Caco-2 (cell line): ENCODE measurements around the gene TNP2. TPM values are rescaled to one million over a fixed set of nuclear protein-coding genes. Genes with fewer than 3 reads are reported as not detected.

Experiments used
- BruUV-seq: library from RNA; stranded (reverse); fragments of 400-500 nt; replicated peaks from 2 replicates; lab custom pipeline; 2021; lab: Mats Ljungman, UMichigan
- CTCF ChIA-PET: fragments of 300-600 bp; sonication (Branson Sonifier 250); formaldehyde crosslinking; loops from one replicate; lab custom pipeline; 2022; ENCODE audit warnings: antibody characterized with exemption; lab: Charles Lee
- POLR2A ChIA-PET: fragments of 300-600 bp; sonication (Branson Sonifier 250); formaldehyde crosslinking; loops from one replicate; lab custom pipeline; 2022; ENCODE audit warnings: antibody characterized with exemption; lab: Charles Lee
- DNase-seq, 2 experiments: peaks; one replicate each; pipeline versions ENCODE4 v3.0.0 to v3.0.0-alpha.2; 2020 to 2022
- H3K27me3 ChIP-seq: replicated peaks from 2 replicates; pipeline ENCODE4 v1.6.0; 2011; ENCODE audit warnings: low read length; ENCODE audit not compliant: control insufficient read depth, insufficient read depth
- H3K36me3 ChIP-seq: 2 replicates; pipeline ENCODE4 v1.5.1; 2011; ENCODE audit warnings: low read length; ENCODE audit not compliant: control insufficient read depth, insufficient read depth
- H3K4me1 ChIP-seq: fragments of 250-450 bp; sonication (Bioruptor Pico); 2 replicates; pipeline ENCODE4 v1.5.1; 2020; ENCODE audit warnings: mild to moderate bottlenecking
- H3K4me3 ChIP-seq: 2 replicates; pipeline ENCODE4 v1.5.1; 2011; ENCODE audit warnings: low read depth, mild to moderate bottlenecking, control low read depth, low read length
- H3K9me3 ChIP-seq: fragments of 250-450 bp; sonication (Bioruptor Pico); 2 replicates; pipeline ENCODE4 v1.5.1; 2020; ENCODE audit warnings: mild to moderate bottlenecking, moderate library complexity
- H3K27ac Mint-ChIP-seq: one replicate; pipeline ENCODE4 v1.8.0; 2022; ENCODE audit warnings: mixed read lengths; ENCODE audit not compliant: unreplicated experiment
- H3K27me3 Mint-ChIP-seq: one replicate; pipeline ENCODE4 v1.8.0; 2022; ENCODE audit warnings: mixed read lengths; ENCODE audit not compliant: insufficient read depth, unreplicated experiment
- H3K36me3 Mint-ChIP-seq: one replicate; pipeline ENCODE4 v1.8.0; 2022; ENCODE audit warnings: mild to moderate bottlenecking, mixed read lengths; ENCODE audit not compliant: insufficient read depth, unreplicated experiment
- H3K4me1 Mint-ChIP-seq: one replicate; pipeline ENCODE4 v1.8.0; 2022; ENCODE audit warnings: low read depth, mixed read lengths; ENCODE audit not compliant: unreplicated experiment
- H3K4me3 Mint-ChIP-seq: one replicate; pipeline ENCODE4 v1.8.0; 2022; ENCODE audit warnings: mild to moderate bottlenecking, moderate library complexity, mixed read lengths; ENCODE audit not compliant: unreplicated experiment
- H3K9me3 Mint-ChIP-seq: one replicate; pipeline ENCODE4 v1.8.0; 2022; ENCODE audit warnings: mixed read lengths; ENCODE audit not compliant: unreplicated experiment
- CTCF ChIP-seq, 2 experiments: fragments of 200-600 bp in 1 of 2; IDR thresholded peaks; 1 replicate in 1 of 2; 2 replicates in 1 of 2; pipeline versions ENCODE4 v1.5.1 to v1.8.0; 2011 to 2022; ENCODE audit warnings: antibody characterized with exemption in 1 of 2, control low read depth in 1 of 2, inconsistent platforms in 1 of 2, low read depth in 1 of 2, low read length in 1 of 2, mild to moderate bottlenecking in 1 of 2, moderate library complexity in 1 of 2; ENCODE audit not compliant: insufficient read depth in 1 of 2, severe bottlenecking in 1 of 2, unreplicated experiment in 1 of 2
- intact Hi-C: fragments of 100-400 bp; cut with micrococcal nuclease; formaldehyde crosslinking; loops from one replicate; pipeline ENCODE4 v1.10.0; 2022; ENCODE audit not compliant: unreplicated experiment
- total RNA-seq: library from RNA; stranded (reverse); gene quantifications from 2 replicates; pipeline ENCODE4 v1.2.3, GENCODE V29; 2022

TNP2 gene
- total RNA-seq, 1 experiment from 2014 or later, result not detected

GRCh38 chr16:11297492-11298142 lies 28.5 kb upstream of the TNP2 start:
- ChIA-PET CTCF (no interaction called here), POLR2A (interaction anchor here (0.6 kb wide), 1 partner anchor 686 kb away, joined by 3 read pairs; no protein-coding TSS in a partner anchor)
- Mint-ChIP-seq H3K4me3 (no peak overlapping the region), H3K27ac (no peak overlapping the region), H3K36me3 (no peaks in the 10 kb centered on the region), H3K4me1 (no peaks in the 10 kb centered on the region), H3K27me3 (no peaks in the 10 kb centered on the region), H3K9me3 (no peaks in the 10 kb centered on the region)
- Histone ChIP-seq H3K4me1 (peaks cover 13% of the 10 kb centered on the region), H3K4me3 (no peak overlapping the region), H3K27me3 (no peaks in the 10 kb centered on the region), H3K9me3 (no peaks in the 10 kb centered on the region), H3K36me3 (no peaks in the 10 kb centered on the region)
- intact Hi-C loops, result no loop called here
- no peak for DNase-seq
- no TSS peak for BruUV-seq
- TF ChIP-seq CTCF (IDR thresholded peaks at IDR 0.05; ENCODE audit: insufficient read depth in 1 of 2, low read depth in 1 of 2, low read length in 1 of 2, severe bottlenecking in 1 of 2, unreplicated experiment in 1 of 2), result no peak

- ChIA-PET POLR2A (interaction anchor here (0.6 kb wide), 1 partner anchor 686 kb away, joined by 3 read pairs; no protein-coding TSS in a partner anchor), CTCF (interaction anchor here (1.0 kb wide), 1 partner anchor 42 kb away, joined by 6 read pairs; the partner anchor contains the start of gene SOCS1)
- no TSS peak for BruUV-seq
- Histone ChIP-seq H3K4me3 (no peak overlapping the region), H3K4me1 (peaks cover 13% of the 10 kb centered on the region), H3K36me3 (no peaks in the 10 kb centered on the region), H3K27me3 (no peaks in the 10 kb centered on the region), H3K9me3 (no peaks in the 10 kb centered on the region)
- intact Hi-C loops, result no loop called here
- H3K36me3 Mint-ChIP-seq, result no peaks in the 10 kb centered on the region
- no peak overlapping the region for H3K4me3 Mint-ChIP-seq
- DNase-seq, result no peak
- H3K27me3 Mint-ChIP-seq, result no peaks in the 10 kb centered on the region
- H3K4me1 Mint-ChIP-seq, result peaks cover under 1% of the 10 kb centered on the region
- no peak overlapping the region for H3K27ac Mint-ChIP-seq
- H3K9me3 Mint-ChIP-seq, result no peaks in the 10 kb centered on the region
- no peak for TF ChIP-seq CTCF (IDR thresholded peaks at IDR 0.05; ENCODE audit: insufficient read depth in 1 of 2, low read depth in 1 of 2, low read length in 1 of 2, severe bottlenecking in 1 of 2, unreplicated experiment in 1 of 2)
Measured at GRCh38 chr16:11296706-11297491, 27.8 kb upstream of the TNP2 start.

DNA sequence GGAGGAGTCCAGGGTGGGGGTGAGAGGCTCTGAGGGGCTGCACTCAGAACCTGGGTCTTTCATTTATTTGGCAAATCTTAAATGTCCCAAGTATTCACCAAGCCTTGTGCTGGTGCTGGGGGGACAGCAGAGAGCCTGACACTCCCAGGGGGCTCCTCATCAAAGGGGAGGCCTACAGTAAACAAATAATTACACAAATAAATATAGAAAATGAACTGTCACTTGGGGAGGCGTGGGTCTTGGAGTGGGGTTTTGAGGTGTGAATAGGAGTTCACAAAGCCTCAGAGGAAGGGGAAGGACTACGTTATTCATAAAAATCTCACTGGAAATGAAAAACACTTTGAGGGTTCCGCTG lies 27.2 kb upstream of the TNP2 start:
- Histone ChIP-seq H3K4me3 (no peak overlapping the region), H3K36me3 (no peaks in the 10 kb centered on the region), H3K9me3 (no peaks in the 10 kb centered on the region), H3K27me3 (no peaks in the 10 kb centered on the region), H3K4me1 (peaks cover 19% of the 10 kb centered on the region)
- Mint-ChIP-seq H3K36me3 (no peaks in the 10 kb centered on the region), H3K9me3 (no peaks in the 10 kb centered on the region), H3K27me3 (no peaks in the 10 kb centered on the region), H3K4me3 (no peak overlapping the region), H3K4me1 (peaks cover 6% of the 10 kb centered on the region), H3K27ac (no peak overlapping the region)
- intact Hi-C loops, result no loop called here
- CTCF ChIA-PET, result interaction anchor here (1.0 kb wide), 1 partner anchor 41 kb away, joined by 6 read pairs; the partner anchor contains the start of gene SOCS1
- POLR2A ChIA-PET, result no interaction called here
- TF ChIP-seq CTCF (IDR thresholded peaks at IDR 0.05; ENCODE audit: insufficient read depth in 1 of 2, low read depth in 1 of 2, low read length in 1 of 2, severe bottlenecking in 1 of 2, unreplicated experiment in 1 of 2), result no peak
- BruUV-seq, result no TSS peak
- no peak for DNase-seq
